BE2C (cell line): ENCODE results near the gene STX3.

ENCODE experiments used
- DNase-seq: peaks from one replicate; pipeline ENCODE4 v3.0.0-alpha.2; 2020
- H3K27me3 ChIP-seq: fragments of 250-450 bp; sonication (Bioruptor Pico); 2 replicates; pipeline ENCODE4 v1.5.1; 2020; ENCODE audit warnings: mild to moderate bottlenecking
- H3K36me3 ChIP-seq: fragments of 250-450 bp; sonication (Bioruptor Pico); 2 replicates; pipeline ENCODE4 v1.5.1; 2020; ENCODE audit warnings: mild to moderate bottlenecking
- H3K4me1 ChIP-seq: fragments of 250-450 bp; sonication (Bioruptor Pico); 2 replicates; pipeline ENCODE4 v1.5.1; 2020
- H3K4me3 ChIP-seq: 2 replicates; pipeline ENCODE4 v1.5.1; 2011; ENCODE audit warnings: low read depth, low read length
- H3K9me3 ChIP-seq: fragments of 250-450 bp; sonication (Bioruptor Pico); 2 replicates; pipeline ENCODE4 v1.5.1; 2020
- CTCF ChIP-seq: IDR thresholded peaks from 2 replicates; pipeline ENCODE4 v1.5.1; 2012; ENCODE audit warnings: mild to moderate bottlenecking, low read depth, low read length

The STX3 gene

DNA sequence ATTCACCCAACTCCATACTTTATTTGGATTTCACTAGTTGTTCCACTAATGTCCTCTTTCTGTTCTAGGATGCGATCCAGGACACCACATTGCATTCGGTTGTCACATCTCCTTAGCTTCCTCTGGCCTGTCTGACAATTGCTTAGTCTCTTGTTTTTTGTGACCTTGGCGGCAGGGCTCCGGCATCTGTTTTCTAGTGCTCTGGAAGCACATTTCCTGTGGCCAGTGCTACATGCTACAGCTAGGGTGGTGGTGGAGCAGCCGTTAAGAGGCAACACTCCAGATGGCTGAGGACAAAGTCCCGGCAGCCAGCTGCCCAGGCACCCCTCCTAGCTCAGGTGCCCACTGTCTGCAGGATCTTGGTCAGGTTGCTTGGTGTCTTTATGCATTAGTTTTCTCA lies 6.8 kb downstream of the STX3 start:
- Histone ChIP-seq H3K4me1 (no peaks in the 10 kb centered on the region), H3K36me3 (no peaks in the 10 kb centered on the region), H3K27me3 (no peaks in the 10 kb centered on the region), H3K9me3 (no peaks in the 10 kb centered on the region), H3K4me3 (no peak overlapping the region)
- TF ChIP-seq CTCF, result no peak
- no peak for DNase-seq

GRCh38 chr11:59765068-59765735 lies 10.0 kb downstream of the STX3 start:
- no peaks in the 10 kb centered on the region for H3K36me3 ChIP-seq
- no peak for TF ChIP-seq CTCF
- DNase-seq, result no peak
- no peaks in the 10 kb centered on the region for H3K27me3 ChIP-seq
- no peak overlapping the region for H3K4me3 ChIP-seq
- H3K4me1 ChIP-seq, result no peaks in the 10 kb centered on the region
- H3K9me3 ChIP-seq, result no peaks in the 10 kb centered on the region

GRCh38 chr11:59766542-59767224 lies 11.5 kb downstream of the STX3 start:
- no peak for TF ChIP-seq CTCF
- DNase-seq, result no peak
- Histone ChIP-seq H3K9me3 (no peaks in the 10 kb centered on the region), H3K36me3 (no peaks in the 10 kb centered on the region), H3K27me3 (no peaks in the 10 kb centered on the region), H3K4me1 (no peaks in the 10 kb centered on the region), H3K4me3 (no peak overlapping the region)

GRCh38 chr11:59767225-59767611 lies 12.0 kb downstream of the STX3 start:
- H3K36me3 ChIP-seq, result no peaks in the 10 kb centered on the region
- TF ChIP-seq CTCF, result no peak
- H3K27me3 ChIP-seq, result no peaks in the 10 kb centered on the region
- H3K9me3 ChIP-seq, result no peaks in the 10 kb centered on the region
- no peak overlapping the region for H3K4me3 ChIP-seq
- no peak for DNase-seq
- H3K4me1 ChIP-seq, result no peaks in the 10 kb centered on the region

DNA sequence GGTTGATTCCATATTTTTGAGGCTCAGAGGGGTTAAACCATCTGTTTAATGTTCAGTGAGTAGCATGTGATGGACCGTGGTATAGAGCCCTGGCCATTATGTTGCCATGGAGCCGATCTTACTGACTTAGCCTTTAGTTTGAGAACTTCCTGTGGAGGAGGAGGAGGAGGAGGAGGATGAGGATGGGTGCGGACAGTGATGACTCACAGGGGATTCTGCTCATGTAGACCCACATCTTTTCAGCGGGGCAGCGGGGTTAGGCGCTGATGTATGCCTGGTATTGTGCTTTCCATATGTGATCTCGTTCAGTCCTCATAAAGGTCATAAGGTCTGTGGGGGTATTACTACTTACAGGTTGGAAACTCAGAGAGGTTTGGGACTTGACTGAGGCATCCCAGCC lies 13.9 kb downstream of the STX3 start:
- Histone ChIP-seq H3K27me3 (no peaks in the 10 kb centered on the region), H3K4me1 (no peaks in the 10 kb centered on the region), H3K9me3 (no peaks in the 10 kb centered on the region), H3K36me3 (no peaks in the 10 kb centered on the region), H3K4me3 (no peak overlapping the region)
- TF ChIP-seq CTCF, result no peak
- DNase-seq, result no peak

- TF ChIP-seq CTCF, result no peak
- no peak for DNase-seq
- Histone ChIP-seq H3K4me3 (no peak overlapping the region), H3K27me3 (no peaks in the 10 kb centered on the region), H3K9me3 (no peaks in the 10 kb centered on the region), H3K4me1 (no peaks in the 10 kb centered on the region), H3K36me3 (no peaks in the 10 kb centered on the region)
Observed at GRCh38 chr11:59769828-59770227, 14.7 kb downstream of the STX3 start.
